Activated CD8-positive, alpha-beta memory T cell treated with anti-CD3 and anti-CD28 coated beads, Interleukin-2, amount 10 ng/mL, durations not matched to agents 7 days and 5 days (primary cell): ENCODE data around the gene IREB2. TPM values are rescaled to one million over a fixed set of nuclear protein-coding genes. Genes with fewer than 3 reads are reported as not detected.
"Not testable (repeated sequence)": the region's sequence is repeated elsewhere in the genome, so short reads cannot be mapped to it uniquely, and the experiment has no call there.

Experiments
- ATAC-seq: fragments of 150-1000 bp; cut with Tn5 transposase; one replicate; pipeline ENCODE4 v1.10.0; 2021; ENCODE audit warnings: moderate library complexity
- CTCF ChIA-PET: fragments of 350-600 bp; sonication (Branson Sonifier 250); formaldehyde crosslinking; loops from one replicate; lab custom pipeline; 2021; ENCODE audit warnings: antibody characterized with exemption; lab: Charles Lee
- DNase-seq: peaks from one replicate; pipeline ENCODE4 v3.0.0-alpha.2; 2020
- H3K27ac Mint-ChIP-seq: one replicate; pipeline ENCODE4 v1.8.0; 2021; ENCODE audit warnings: mild to moderate bottlenecking, mixed read lengths
- H3K27me3 Mint-ChIP-seq: one replicate; pipeline ENCODE4 v1.8.0; 2021; ENCODE audit warnings: mixed read lengths
- H3K36me3 Mint-ChIP-seq: one replicate; pipeline ENCODE4 v1.8.0; 2021; ENCODE audit warnings: mild to moderate bottlenecking, mixed read lengths
- H3K4me1 Mint-ChIP-seq: one replicate; pipeline ENCODE4 v1.8.0; 2021; ENCODE audit warnings: mixed read lengths
- H3K4me3 Mint-ChIP-seq: one replicate; pipeline ENCODE4 v1.8.0; 2021; ENCODE audit warnings: mild to moderate bottlenecking, moderate library complexity, mixed read lengths
- H3K9me3 Mint-ChIP-seq: one replicate; pipeline ENCODE4 v1.8.0; 2022; ENCODE audit warnings: low read depth, mixed read lengths
- total RNA-seq, 2 experiments: library from RNA; stranded (reverse); gene quantifications; one replicate each; pipeline ENCODE4 v1.2.3, GENCODE V29; 2021

IREB2 gene
- total RNA-seq, 2 experiments from 2014 or later, result 60.0 to 72.0 TPM

- Mint-ChIP-seq H3K27me3 (no peaks in the 10 kb centered on the region), H3K36me3 (no peaks in the 10 kb centered on the region), H3K4me3 (no peak overlapping the region), H3K4me1 (no peaks in the 10 kb centered on the region), H3K27ac (no peak overlapping the region), H3K9me3 (no peaks in the 10 kb centered on the region)
- DNase-seq (no peak), ATAC-seq (no peak)
- CTCF ChIA-PET, result no interaction called here
Measured at GRCh38 chr15:78396976-78397375, 41.0 kb upstream of the IREB2 start.

GRCh38 chr15:78397382-78397781, 40.6 kb upstream of the IREB2 start:
- Mint-ChIP-seq H3K36me3 (no peaks in the 10 kb centered on the region), H3K27me3 (peaks cover 3% of the 10 kb centered on the region), H3K4me1 (no peaks in the 10 kb centered on the region), H3K4me3 (no peak overlapping the region), H3K9me3 (no peaks in the 10 kb centered on the region), H3K27ac (no peak overlapping the region)
- CTCF ChIA-PET, result no interaction called here
- no peak for ATAC-seq
- no peak for DNase-seq

GRCh38 chr15:78398076-78398825, 39.8 kb upstream of the IREB2 start:
- CTCF ChIA-PET, result interaction anchor here (1.2 to 1.3 kb wide), 2 partner anchors 10 to 89 kb away, joined by 3 read pairs; no protein-coding TSS in a partner anchor
- Mint-ChIP-seq H3K4me3 (no peak overlapping the region), H3K9me3 (no peaks in the 10 kb centered on the region), H3K36me3 (no peaks in the 10 kb centered on the region), H3K27me3 (peaks cover 5% of the 10 kb centered on the region), H3K4me1 (no peaks in the 10 kb centered on the region), H3K27ac (no peak overlapping the region)
- DNase-seq (no peak), ATAC-seq (no peak)

GRCh38 chr15:78399091-78399490, 38.9 kb upstream of the IREB2 start:
- DNase-seq (no peak), ATAC-seq (no peak)
- Mint-ChIP-seq H3K4me3 (no peak overlapping the region), H3K4me1 (no peaks in the 10 kb centered on the region), H3K27ac (no peak overlapping the region), H3K9me3 (no peaks in the 10 kb centered on the region), H3K27me3 (peaks cover 5% of the 10 kb centered on the region), H3K36me3 (no peaks in the 10 kb centered on the region)
- CTCF ChIA-PET, result interaction anchor here (1.2 to 1.3 kb wide), 2 partner anchors 9 to 90 kb away, joined by 3 read pairs; no protein-coding TSS in a partner anchor

GRCh38 chr15:78402061-78402610, 35.9 kb upstream of the IREB2 start:
- no peaks in the 10 kb centered on the region for H3K9me3 Mint-ChIP-seq
- H3K36me3 Mint-ChIP-seq, result no peaks in the 10 kb centered on the region
- no peak overlapping the region for H3K27ac Mint-ChIP-seq
- peaks cover 5% of the 10 kb centered on the region for H3K27me3 Mint-ChIP-seq
- DNase-seq (no peak), ATAC-seq (no peak)
- no peak overlapping the region for H3K4me3 Mint-ChIP-seq
- CTCF ChIA-PET, result no interaction called here
- no peaks in the 10 kb centered on the region for H3K4me1 Mint-ChIP-seq

GRCh38 chr15:78404125-78404524, 33.9 kb upstream of the IREB2 start:
- no peak overlapping the region for H3K4me3 Mint-ChIP-seq
- CTCF ChIA-PET, result interaction anchor here (1.0 kb wide), 1 partner anchor 19 kb away, joined by 3 read pairs; no protein-coding TSS in a partner anchor

GRCh38 chr15:78404796-78405195, 33.2 kb upstream of the IREB2 start:
- not testable (repeated sequence) for H3K9me3 Mint-ChIP-seq, H3K4me1 Mint-ChIP-seq

More at GRCh38 chr15:78404125-78404524, 33.9 kb upstream of the IREB2 start:
- Mint-ChIP-seq H3K4me1 (no peaks in the 10 kb centered on the region), H3K27me3 (peaks cover 11% of the 10 kb centered on the region), H3K36me3 (no peaks in the 10 kb centered on the region), H3K27ac (no peak overlapping the region), H3K9me3 (no peaks in the 10 kb centered on the region)
- no peak for DNase-seq
- ATAC-seq, result no peak

GRCh38 chr15:78405336-78405924, 32.6 kb upstream of the IREB2 start:
- H3K4me1 Mint-ChIP-seq, result no peaks in the 10 kb centered on the region
- H3K27ac Mint-ChIP-seq, result no peak overlapping the region
- H3K4me3 Mint-ChIP-seq, result no peak overlapping the region
- DNase-seq (no peak), ATAC-seq (no peak)
- no peaks in the 10 kb centered on the region for H3K36me3 Mint-ChIP-seq
- H3K9me3 Mint-ChIP-seq, result no peaks in the 10 kb centered on the region
- CTCF ChIA-PET, result no interaction called here
- peaks cover 11% of the 10 kb centered on the region for H3K27me3 Mint-ChIP-seq

More at GRCh38 chr15:78404796-78405195, 33.2 kb upstream of the IREB2 start:
- H3K36me3 Mint-ChIP-seq, DNase-seq, H3K27ac Mint-ChIP-seq, H3K4me3 Mint-ChIP-seq, ATAC-seq: not testable (repeated sequence)
- CTCF ChIA-PET, result interaction anchor here (1.0 kb wide), 1 partner anchor 18 kb away, joined by 3 read pairs; no protein-coding TSS in a partner anchor
- peaks cover 11% of the 10 kb centered on the region for H3K27me3 Mint-ChIP-seq

GRCh38 chr15:78406016-78406585, 31.9 kb upstream of the IREB2 start:
- no peaks in the 10 kb centered on the region for H3K9me3 Mint-ChIP-seq
- CTCF ChIA-PET, result interaction anchor here (3.7 kb wide), 1 partner anchor 17 kb away, joined by 10 read pairs; no protein-coding TSS in a partner anchor
- no peak overlapping the region for H3K4me3 Mint-ChIP-seq
- DNase-seq (no peak), ATAC-seq (no peak)
- H3K27ac Mint-ChIP-seq, result no peak overlapping the region
- H3K27me3 Mint-ChIP-seq, result peaks cover 12% of the 10 kb centered on the region
- no peaks in the 10 kb centered on the region for H3K4me1 Mint-ChIP-seq
- no peaks in the 10 kb centered on the region for H3K36me3 Mint-ChIP-seq

- no peak for DNase-seq
- H3K36me3 Mint-ChIP-seq, result no peaks in the 10 kb centered on the region
- no peak overlapping the region for H3K4me3 Mint-ChIP-seq
- no peaks in the 10 kb centered on the region for H3K9me3 Mint-ChIP-seq
- CTCF ChIA-PET, result interaction anchor here (1.1 to 3.7 kb wide), 3 partner anchors 9 to 108 kb away, joined by 3 to 10 read pairs (median 3); partner anchors contain the start of gene SKIC8
- no peaks in the 10 kb centered on the region for H3K4me1 Mint-ChIP-seq
- ATAC-seq, result no peak
- H3K27me3 Mint-ChIP-seq, result peaks cover 18% of the 10 kb centered on the region
- no peak overlapping the region for H3K27ac Mint-ChIP-seq
Measured at GRCh38 chr15:78407608-78408354, 30.2 kb upstream of the IREB2 start.

GRCh38 chr15:78408355-78408640, 29.7 kb upstream of the IREB2 start:
- H3K27me3 Mint-ChIP-seq, result peaks cover 18% of the 10 kb centered on the region
- H3K27ac Mint-ChIP-seq, result no peak overlapping the region
- no peaks in the 10 kb centered on the region for H3K36me3 Mint-ChIP-seq
- H3K9me3 Mint-ChIP-seq, result no peaks in the 10 kb centered on the region
- DNase-seq, result no peak
- ATAC-seq, result no peak
- H3K4me3 Mint-ChIP-seq, result no peak overlapping the region
- H3K4me1 Mint-ChIP-seq, result no peaks in the 10 kb centered on the region
- CTCF ChIA-PET, result interaction anchor here (1.1 to 3.7 kb wide), 3 partner anchors 9 to 109 kb away, joined by 3 to 10 read pairs (median 3); partner anchors contain the start of gene SKIC8

GRCh38 chr15:78408961-78409360, 29.1 kb upstream of the IREB2 start:
- Mint-ChIP-seq H3K36me3 (no peaks in the 10 kb centered on the region), H3K4me1 (no peaks in the 10 kb centered on the region), H3K4me3 (no peak overlapping the region), H3K27ac (no peak overlapping the region), H3K27me3 (peaks cover 18% of the 10 kb centered on the region), H3K9me3 (no peaks in the 10 kb centered on the region)
- DNase-seq (no peak), ATAC-seq (no peak)
- CTCF ChIA-PET, result interaction anchor here (0.6 to 3.7 kb wide), 5 partner anchors 10 to 224 kb away, joined by 3 to 10 read pairs (median 3); partner anchors contain the start of gene SKIC8

- Mint-ChIP-seq H3K36me3 (no peaks in the 10 kb centered on the region), H3K4me3 (no peak overlapping the region), H3K4me1 (no peaks in the 10 kb centered on the region), H3K27ac (no peak overlapping the region), H3K9me3 (no peaks in the 10 kb centered on the region), H3K27me3 (peaks cover 27% of the 10 kb centered on the region)
- DNase-seq, result no peak
- CTCF ChIA-PET, result interaction anchor here (1.8 kb wide), 1 partner anchor 12 kb away, joined by 7 read pairs; no protein-coding TSS in a partner anchor
- ATAC-seq, result no peak
Measured at GRCh38 chr15:78411061-78411460, 27.0 kb upstream of the IREB2 start.
